H9 (cell line): Measurements from ENCODE around the gene PIK3R5. TPM values are rescaled to one million over a fixed set of nuclear protein-coding genes. Genes with fewer than 3 reads are reported as not detected.

Experiments
- DNase-seq: peaks from one replicate; pipeline ENCODE4 v3.0.0-alpha.2; 2017
- H2AFZ ChIP-seq: one replicate; pipeline ENCODE4 v1.6.1; 2013; ENCODE audit warnings: mild to moderate bottlenecking, low read length, control low read depth, moderate library complexity
- H2AK5ac ChIP-seq: 2 replicates; pipeline ENCODE4 v1.6.1; 2013; ENCODE audit warnings: low read length, control low read depth, mixed read lengths; ENCODE audit not compliant: insufficient read length
- H2BK120ac ChIP-seq: one replicate; pipeline ENCODE4 v1.6.1; 2013; ENCODE audit warnings: low read depth, mild to moderate bottlenecking, low read length, control low read depth, inconsistent platforms; ENCODE audit not compliant: poor library complexity, severe bottlenecking
- H2BK12ac ChIP-seq: 2 replicates; pipeline ENCODE4 v1.6.1; 2013; ENCODE audit warnings: low read length, control low read depth, mixed read lengths, low read depth; ENCODE audit not compliant: insufficient read length
- H2BK15ac ChIP-seq: 2 replicates; pipeline ENCODE4 v1.6.1; 2013; ENCODE audit warnings: low read depth, low read length, control low read depth
- H2BK20ac ChIP-seq: one replicate; pipeline ENCODE4 v1.6.1; 2013; ENCODE audit warnings: low read depth, mild to moderate bottlenecking, low read length, control low read depth, inconsistent platforms; ENCODE audit not compliant: poor library complexity, severe bottlenecking
- H2BK5ac ChIP-seq: 2 replicates; pipeline ENCODE4 v1.6.1; 2013; ENCODE audit warnings: low read length, control low read depth, mixed read lengths; ENCODE audit not compliant: insufficient read length
- H3K14ac ChIP-seq: 2 replicates; pipeline ENCODE4 v1.6.1; 2013; ENCODE audit warnings: low read length, control low read depth; ENCODE audit not compliant: insufficient read depth
- H3K18ac ChIP-seq: 2 replicates; pipeline ENCODE4 v1.6.1; 2013; ENCODE audit warnings: low read depth, mild to moderate bottlenecking, mixed read lengths, low read length, control low read depth; ENCODE audit not compliant: insufficient read length
- H3K23ac ChIP-seq: 2 replicates; pipeline ENCODE4 v1.6.1; 2013; ENCODE audit warnings: low read length, control low read depth, mixed read lengths, low read depth; ENCODE audit not compliant: insufficient read length
- H3K23me2 ChIP-seq: 2 replicates; pipeline ENCODE4 v1.6.1; 2013; ENCODE audit warnings: low read depth, mild to moderate bottlenecking, mixed read lengths, low read length, control low read depth; ENCODE audit not compliant: insufficient read length, poor library complexity, severe bottlenecking
- H3K27ac ChIP-seq: 2 replicates; pipeline ENCODE4 v1.5.1; 2013; ENCODE audit warnings: low read length, control low read depth, mixed read lengths, low read depth; ENCODE audit not compliant: insufficient read length
- H3K27me3 ChIP-seq: 2 replicates; pipeline ENCODE4 v1.6.1; 2013; ENCODE audit warnings: low read length, control low read depth, inconsistent platforms; ENCODE audit not compliant: insufficient read depth
- H3K4ac ChIP-seq: 2 replicates; pipeline ENCODE4 v1.6.1; 2013; ENCODE audit warnings: low read depth, mild to moderate bottlenecking, control low read depth, inconsistent platforms, low read length, moderate library complexity
- H3K4me1 ChIP-seq: 2 replicates; pipeline ENCODE4 v1.6.1; 2013; ENCODE audit warnings: low read length, control low read depth, inconsistent platforms; ENCODE audit not compliant: insufficient read depth
- H3K4me2 ChIP-seq: 2 replicates; pipeline ENCODE4 v1.6.1; 2013; ENCODE audit warnings: low read length, control low read depth, mixed read lengths; ENCODE audit not compliant: insufficient read length, insufficient read depth
- H3K56ac ChIP-seq: 2 replicates; pipeline ENCODE4 v1.6.1; 2013; ENCODE audit warnings: low read depth, mild to moderate bottlenecking, mixed read lengths, low read length, control low read depth; ENCODE audit not compliant: insufficient read length
- H3K79me1 ChIP-seq: 2 replicates; pipeline ENCODE4 v1.6.1; 2013; ENCODE audit warnings: low read depth, mild to moderate bottlenecking, moderate library complexity, low read length, control low read depth, inconsistent platforms; ENCODE audit not compliant: insufficient read depth, poor library complexity, severe bottlenecking
- H3K79me2 ChIP-seq: 2 replicates; pipeline ENCODE4 v1.6.1; 2013; ENCODE audit warnings: low read length, control low read depth, inconsistent platforms; ENCODE audit not compliant: insufficient read depth
- H3K9ac ChIP-seq: 2 replicates; pipeline ENCODE4 v1.6.1; 2013; ENCODE audit warnings: low read length, control low read depth, mixed read lengths; ENCODE audit not compliant: insufficient read length; ENCODE audit errors: extremely low read depth
- H3K9me3 ChIP-seq: one replicate; pipeline ENCODE4 v1.6.1; 2013; ENCODE audit warnings: low read depth, low read length, inconsistent platforms; ENCODE audit not compliant: control insufficient read depth
- H3T11ph ChIP-seq: one replicate; pipeline ENCODE4 v1.6.1; 2013; ENCODE audit warnings: mild to moderate bottlenecking, low read length, control low read depth, inconsistent platforms
- H4K20me1 ChIP-seq: one replicate; pipeline ENCODE4 v1.6.1; 2013; ENCODE audit not compliant: control insufficient read depth, insufficient read length, insufficient read depth
- H4K5ac ChIP-seq: 2 replicates; pipeline ENCODE4 v1.6.1; 2013; ENCODE audit warnings: low read depth, mild to moderate bottlenecking, mixed read lengths, low read length, control low read depth; ENCODE audit not compliant: insufficient read length
- H4K8ac ChIP-seq: replicated peaks from 2 replicates; pipeline ENCODE4 v1.6.1; 2013; ENCODE audit warnings: low read length, control low read depth, mixed read lengths, low read depth; ENCODE audit not compliant: insufficient read length
- H4K91ac ChIP-seq: 2 replicates; pipeline ENCODE4 v1.6.1; 2013; ENCODE audit warnings: low read depth, mild to moderate bottlenecking, moderate library complexity, mixed read lengths, low read length, control low read depth; ENCODE audit not compliant: insufficient read length
- H3K27ac Mint-ChIP-seq, 3 experiments: 2 replicates in 2 of 3; 3 replicates in 1 of 3; pipeline ENCODE4 v1.8.0; 2020 to 2021; ENCODE audit warnings: mixed read lengths in 3 of 3, mild to moderate bottlenecking in 1 of 3, moderate library complexity in 1 of 3
- H3K27me3 Mint-ChIP-seq: 2 replicates; pipeline ENCODE4 v1.8.0; 2021; ENCODE audit warnings: low read depth, mild to moderate bottlenecking, moderate library complexity, mixed read lengths
- H3K36me3 Mint-ChIP-seq, 3 experiments: 2 replicates in 2 of 3; 3 replicates in 1 of 3; pipeline ENCODE4 v1.8.0; 2020 to 2021; ENCODE audit warnings: low read depth in 3 of 3, mixed read lengths in 3 of 3; ENCODE audit not compliant: insufficient read depth in 1 of 3
- H3K4me1 Mint-ChIP-seq, 2 experiments: 2 replicates each; pipeline ENCODE4 v1.8.0; 2020; ENCODE audit warnings: mixed read lengths in 2 of 2
- H3K4me3 Mint-ChIP-seq, 2 experiments: 2 replicates in 1 of 2; 3 replicates in 1 of 2; pipeline ENCODE4 v1.8.0; 2020 to 2021; ENCODE audit warnings: mild to moderate bottlenecking in 2 of 2, mixed read lengths in 2 of 2, moderate library complexity in 1 of 2
- H3K9me3 Mint-ChIP-seq, 2 experiments: 2 replicates in 1 of 2; 3 replicates in 1 of 2; pipeline ENCODE4 v1.8.0; 2020; ENCODE audit warnings: mild to moderate bottlenecking in 2 of 2, mixed read lengths in 2 of 2, moderate library complexity in 1 of 2
- total RNA-seq: library from RNA; stranded (reverse); gene quantifications from 2 replicates; pipeline ENCODE4 v1.2.1, GENCODE V29; 2021
- TF ChIP-seq, protein P1 (sequence below): fragments of 200-600 bp; sonication (generic); conservative IDR thresholded peaks from 3 replicates; pipeline ENCODE4 v1.8.0; 2021; ENCODE audit warnings: antibody characterized with exemption, mild to moderate bottlenecking

The PIK3R5 gene
- total RNA-seq, 1 experiment from 2014 or later: 1.4 TPM

DNA sequence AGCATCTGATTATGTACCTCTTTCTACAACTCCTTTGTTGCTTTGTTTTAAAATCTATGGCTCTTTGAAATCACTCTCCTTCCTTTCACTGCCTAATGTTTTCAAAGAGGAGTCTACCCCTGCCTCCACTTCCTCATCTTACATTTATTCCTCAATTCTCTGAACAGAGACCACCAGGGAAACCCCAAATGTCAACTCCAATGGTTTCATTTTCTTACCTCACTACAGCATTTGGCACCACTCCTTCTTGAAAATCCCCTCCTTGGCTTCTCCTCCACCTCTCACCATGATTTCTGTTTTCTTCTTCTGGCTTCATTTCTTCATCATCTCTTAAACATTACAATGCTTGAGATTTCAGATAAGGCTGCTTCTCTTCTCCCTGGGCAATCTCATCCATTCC is 2.4 kb upstream of the PIK3R5 start:
- Histone ChIP-seq H3K79me1 (no peaks in the 10 kb centered on the region), H4K8ac (no peak overlapping the region), H3K23ac (no peak overlapping the region), H3K4me1 (no peaks in the 10 kb centered on the region), H3K9me3 (no peaks in the 10 kb centered on the region), H2BK15ac (no peak overlapping the region), H3K18ac (no peak overlapping the region), H2BK5ac (no peak overlapping the region), H3K27ac (no peak overlapping the region), H3T11ph (no peak overlapping the region), H3K56ac (no peak overlapping the region), H4K5ac (no peak overlapping the region), H3K9ac (no peak overlapping the region), H2AFZ (no peak overlapping the region), H3K23me2 (peaks cover 6% of the 10 kb centered on the region), H3K4ac (no peak overlapping the region), H4K20me1 (no peaks in the 10 kb centered on the region), H4K91ac (no peak overlapping the region), H2BK20ac (no peak overlapping the region), H3K14ac (no peak overlapping the region), H2BK12ac (no peak overlapping the region), H2BK120ac (no peak overlapping the region), H3K27me3 (0 out of 2 replicates have a peak, but pooled peaks cover 2% of the 10 kb centered on the region), H3K4me2 (no peak overlapping the region), H2AK5ac (no peak overlapping the region), H3K79me2 (no peaks in the 10 kb centered on the region)
- H3K4me3 Mint-ChIP-seq: peak overlapping the region in 1 of 2 experiments; percentile 3; a peak in 1 of 5 replicates
- H3K27me3 Mint-ChIP-seq: peaks cover 42% of the 10 kb centered on the region
- peaks cover 5 to 11% of the 10 kb centered on the region in 2 experiments for H3K4me1 Mint-ChIP-seq
- H3K9me3 Mint-ChIP-seq: peaks cover 21 to 43% of the 10 kb centered on the region in 2 experiments
- TF ChIP-seq, protein P1, sequence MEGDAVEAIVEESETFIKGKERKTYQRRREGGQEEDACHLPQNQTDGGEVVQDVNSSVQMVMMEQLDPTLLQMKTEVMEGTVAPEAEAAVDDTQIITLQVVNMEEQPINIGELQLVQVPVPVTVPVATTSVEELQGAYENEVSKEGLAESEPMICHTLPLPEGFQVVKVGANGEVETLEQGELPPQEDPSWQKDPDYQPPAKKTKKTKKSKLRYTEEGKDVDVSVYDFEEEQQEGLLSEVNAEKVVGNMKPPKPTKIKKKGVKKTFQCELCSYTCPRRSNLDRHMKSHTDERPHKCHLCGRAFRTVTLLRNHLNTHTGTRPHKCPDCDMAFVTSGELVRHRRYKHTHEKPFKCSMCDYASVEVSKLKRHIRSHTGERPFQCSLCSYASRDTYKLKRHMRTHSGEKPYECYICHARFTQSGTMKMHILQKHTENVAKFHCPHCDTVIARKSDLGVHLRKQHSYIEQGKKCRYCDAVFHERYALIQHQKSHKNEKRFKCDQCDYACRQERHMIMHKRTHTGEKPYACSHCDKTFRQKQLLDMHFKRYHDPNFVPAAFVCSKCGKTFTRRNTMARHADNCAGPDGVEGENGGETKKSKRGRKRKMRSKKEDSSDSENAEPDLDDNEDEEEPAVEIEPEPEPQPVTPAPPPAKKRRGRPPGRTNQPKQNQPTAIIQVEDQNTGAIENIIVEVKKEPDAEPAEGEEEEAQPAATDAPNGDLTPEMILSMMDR: no peak
- no peak for DNase-seq
- no peak overlapping the region for H3K27ac Mint-ChIP-seq
- H3K36me3 Mint-ChIP-seq: peaks cover 3 to 30% (median 8%) of the 10 kb centered on the region in 3 experiments; a peak in 6 of 7 replicates
